Measurements from ENCODE around the gene IL6R.

The IL6R gene

GRCh38 chr1:154427173-154428139 lies 22.3 kb downstream of the IL6R start:
- no peak for DNase-seq (ENCODE audit: low spot score)
- Mint-ChIP-seq H3K4me3 (no peak overlapping the region), H3K9me3 (no peaks in the 10 kb centered on the region), H3K4me1 (ENCODE audit: low read depth) (peaks cover 15% of the 10 kb centered on the region), H3K27me3 (ENCODE audit: low read depth) (no peaks in the 10 kb centered on the region), H3K36me3 (ENCODE audit: low read depth) (no peaks in the 10 kb centered on the region), H3K27ac (no peak overlapping the region)

DNA sequence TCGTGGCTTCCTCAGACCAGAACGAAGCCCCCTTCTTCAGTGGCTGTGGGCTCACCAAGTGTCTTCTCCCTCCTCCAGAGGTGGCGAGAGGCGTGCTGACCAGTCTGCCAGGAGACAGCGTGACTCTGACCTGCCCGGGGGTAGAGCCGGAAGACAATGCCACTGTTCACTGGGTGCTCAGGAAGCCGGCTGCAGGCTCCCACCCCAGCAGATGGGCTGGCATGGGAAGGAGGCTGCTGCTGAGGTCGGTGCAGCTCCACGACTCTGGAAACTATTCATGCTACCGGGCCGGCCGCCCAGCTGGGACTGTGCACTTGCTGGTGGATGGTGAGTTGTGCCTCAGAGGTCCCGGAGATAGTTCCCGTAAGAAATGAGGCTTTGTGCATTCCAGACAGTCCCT lies 24.0 kb downstream of the IL6R start:
- no peaks in the 10 kb centered on the region for H3K36me3 Mint-ChIP-seq (ENCODE audit: low read depth)
- H3K27ac Mint-ChIP-seq, result no peak overlapping the region

DNA sequence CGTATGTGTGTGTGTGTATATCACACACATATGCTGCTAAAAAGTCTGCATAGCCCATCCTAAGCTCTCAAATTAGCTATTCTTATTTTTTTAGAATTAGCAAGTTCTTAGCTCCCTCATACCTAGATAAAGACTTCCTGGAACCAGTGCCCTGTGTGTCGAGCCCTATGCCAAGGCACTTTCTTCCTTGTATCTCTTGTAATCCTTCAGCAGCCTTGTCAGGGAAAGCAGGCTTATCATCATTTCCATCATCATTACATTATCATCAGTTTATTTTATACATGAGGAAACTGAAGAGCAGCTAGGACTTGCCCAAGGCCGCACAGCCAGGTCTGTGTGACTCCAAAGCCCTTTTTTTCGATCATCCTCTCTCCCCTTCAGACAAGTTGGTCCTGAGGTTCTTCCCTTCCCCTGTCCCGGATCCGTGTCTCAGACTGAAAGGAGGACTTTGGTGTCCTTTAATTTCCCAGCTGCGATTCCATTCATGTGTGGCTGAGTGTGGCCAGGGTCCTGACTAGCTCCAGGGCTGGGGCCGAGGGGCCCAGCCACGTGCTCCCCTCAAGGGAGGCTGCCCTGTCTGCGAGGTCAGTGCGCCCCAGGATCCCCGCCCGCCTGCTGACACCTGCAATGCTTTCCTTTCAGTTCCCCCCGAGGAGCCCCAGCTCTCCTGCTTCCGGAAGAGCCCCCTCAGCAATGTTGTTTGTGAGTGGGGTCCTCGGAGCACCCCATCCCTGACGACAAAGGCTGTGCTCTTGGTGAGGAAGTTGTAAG lies 24.9 kb downstream of the IL6R start:
- Mint-ChIP-seq H3K9me3 (no peaks in the 10 kb centered on the region), H3K4me1 (ENCODE audit: low read depth) (peaks cover 18% of the 10 kb centered on the region), H3K27me3 (ENCODE audit: low read depth) (no peaks in the 10 kb centered on the region), H3K27ac (no peak overlapping the region), H3K36me3 (ENCODE audit: low read depth) (no peaks in the 10 kb centered on the region), H3K4me3 (no peak overlapping the region)
- DNase-seq (ENCODE audit: low spot score), result no peak

More for the DNA sequence above, 24.0 kb downstream of the IL6R start:
- Mint-ChIP-seq H3K4me3 (no peak overlapping the region), H3K9me3 (no peaks in the 10 kb centered on the region), H3K4me1 (ENCODE audit: low read depth) (peaks cover 18% of the 10 kb centered on the region), H3K27me3 (ENCODE audit: low read depth) (no peaks in the 10 kb centered on the region)
- no peak for DNase-seq (ENCODE audit: low spot score)

GRCh38 chr1:154430903-154431302 lies 25.8 kb downstream of the IL6R start:
- Mint-ChIP-seq H3K9me3 (no peaks in the 10 kb centered on the region), H3K4me3 (no peak overlapping the region), H3K36me3 (ENCODE audit: low read depth) (no peaks in the 10 kb centered on the region), H3K27me3 (ENCODE audit: low read depth) (no peaks in the 10 kb centered on the region), H3K4me1 (ENCODE audit: low read depth) (peaks cover 16% of the 10 kb centered on the region), H3K27ac (no peak overlapping the region)
- DNase-seq (ENCODE audit: low spot score), result no peak

DNA sequence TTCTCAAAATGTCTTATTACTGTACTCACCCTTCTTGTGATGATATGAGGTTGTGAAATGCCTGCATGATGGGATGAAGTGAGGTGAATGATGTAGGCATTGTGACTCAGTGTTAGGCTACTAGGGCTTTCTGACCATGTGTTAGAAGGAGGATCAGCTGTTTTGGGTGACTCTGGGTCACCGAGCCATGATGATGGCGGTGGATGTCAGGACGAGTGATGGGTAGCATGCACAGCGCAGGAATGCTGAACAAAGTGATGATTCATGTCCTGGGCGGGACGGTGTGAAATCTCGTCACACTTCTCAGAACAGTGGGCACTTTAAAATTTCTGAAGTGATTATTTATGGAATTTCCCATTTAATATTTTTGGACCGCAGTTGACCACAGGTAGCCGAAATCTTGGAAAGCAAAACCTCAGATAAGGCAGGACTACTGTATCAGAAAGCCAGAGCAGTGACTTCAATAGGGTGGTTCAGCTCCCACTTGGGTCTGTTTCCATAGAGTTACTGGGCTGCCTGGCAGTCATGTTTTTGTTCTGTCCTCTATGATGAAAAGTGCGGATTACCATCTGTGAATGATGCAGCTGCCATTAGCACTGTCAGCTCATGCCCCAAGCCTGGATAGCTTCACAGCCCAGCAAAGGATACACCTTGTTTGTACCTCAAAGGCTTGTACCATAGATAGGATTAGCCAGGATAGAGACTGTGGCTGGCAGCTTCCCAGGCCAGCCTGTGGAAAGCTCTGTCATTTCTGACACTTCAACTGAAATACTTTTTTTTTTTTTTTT lies 26.6 kb downstream of the IL6R start:
- peak overlapping the region; percentile 71 for H3K27ac Mint-ChIP-seq
- peak overlapping the region; percentile 1 for H3K4me3 Mint-ChIP-seq
- H3K9me3 Mint-ChIP-seq, result no peaks in the 10 kb centered on the region
- H3K27me3 Mint-ChIP-seq (ENCODE audit: low read depth), result no peaks in the 10 kb centered on the region
- H3K36me3 Mint-ChIP-seq (ENCODE audit: low read depth), result no peaks in the 10 kb centered on the region
- peak; percentile 40 for DNase-seq (ENCODE audit: low spot score)
- peaks cover 15% of the 10 kb centered on the region for H3K4me1 Mint-ChIP-seq (ENCODE audit: low read depth)

- DNase-seq (ENCODE audit: low spot score), result no peak
- H3K36me3 Mint-ChIP-seq (ENCODE audit: low read depth), result peaks cover 2% of the 10 kb centered on the region
- no peaks in the 10 kb centered on the region for H3K9me3 Mint-ChIP-seq
- peaks cover 20% of the 10 kb centered on the region for H3K4me1 Mint-ChIP-seq (ENCODE audit: low read depth)
- no peaks in the 10 kb centered on the region for H3K27me3 Mint-ChIP-seq (ENCODE audit: low read depth)
- no peak overlapping the region for H3K4me3 Mint-ChIP-seq
- no peak overlapping the region for H3K27ac Mint-ChIP-seq
Measured at GRCh38 chr1:154433161-154433764, 28.1 kb downstream of the IL6R start.

DNA sequence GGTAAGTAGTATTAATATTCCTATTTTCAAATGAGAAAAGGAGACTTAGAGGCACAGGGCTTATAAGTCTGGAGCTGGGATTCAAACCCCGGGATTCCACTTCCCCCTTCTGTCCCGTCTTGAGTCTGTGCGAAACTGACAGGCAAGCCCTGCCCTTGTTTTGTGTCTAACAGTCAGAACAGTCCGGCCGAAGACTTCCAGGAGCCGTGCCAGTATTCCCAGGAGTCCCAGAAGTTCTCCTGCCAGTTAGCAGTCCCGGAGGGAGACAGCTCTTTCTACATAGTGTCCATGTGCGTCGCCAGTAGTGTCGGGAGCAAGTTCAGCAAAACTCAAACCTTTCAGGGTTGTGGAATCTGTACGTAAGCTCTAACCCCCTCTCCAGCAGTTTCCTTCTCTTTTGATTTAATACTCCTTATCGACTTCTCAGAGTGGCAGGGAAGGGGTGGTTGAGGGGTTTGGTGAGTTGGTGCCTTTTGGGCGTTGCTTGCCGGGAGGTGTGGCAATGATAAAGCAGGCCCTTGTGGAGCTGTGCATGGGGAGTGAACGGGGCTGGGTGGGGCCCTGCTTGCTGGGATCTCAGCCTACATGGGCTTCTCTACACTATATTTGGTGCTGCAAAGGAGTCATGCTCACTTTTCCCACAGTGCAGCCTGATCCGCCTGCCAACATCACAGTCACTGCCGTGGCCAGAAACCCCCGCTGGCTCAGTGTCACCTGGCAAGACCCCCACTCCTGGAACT lies 29.4 kb downstream of the IL6R start:
- no peaks in the 10 kb centered on the region for H3K27me3 Mint-ChIP-seq (ENCODE audit: low read depth)
- peaks cover 27% of the 10 kb centered on the region for H3K4me1 Mint-ChIP-seq (ENCODE audit: low read depth)
- H3K4me3 Mint-ChIP-seq, result no peak overlapping the region
- peaks cover 2% of the 10 kb centered on the region for H3K36me3 Mint-ChIP-seq (ENCODE audit: low read depth)
- peak overlapping the region; percentile 15 for H3K27ac Mint-ChIP-seq
- DNase-seq (ENCODE audit: low spot score), result no peak
- no peaks in the 10 kb centered on the region for H3K9me3 Mint-ChIP-seq

DNA sequence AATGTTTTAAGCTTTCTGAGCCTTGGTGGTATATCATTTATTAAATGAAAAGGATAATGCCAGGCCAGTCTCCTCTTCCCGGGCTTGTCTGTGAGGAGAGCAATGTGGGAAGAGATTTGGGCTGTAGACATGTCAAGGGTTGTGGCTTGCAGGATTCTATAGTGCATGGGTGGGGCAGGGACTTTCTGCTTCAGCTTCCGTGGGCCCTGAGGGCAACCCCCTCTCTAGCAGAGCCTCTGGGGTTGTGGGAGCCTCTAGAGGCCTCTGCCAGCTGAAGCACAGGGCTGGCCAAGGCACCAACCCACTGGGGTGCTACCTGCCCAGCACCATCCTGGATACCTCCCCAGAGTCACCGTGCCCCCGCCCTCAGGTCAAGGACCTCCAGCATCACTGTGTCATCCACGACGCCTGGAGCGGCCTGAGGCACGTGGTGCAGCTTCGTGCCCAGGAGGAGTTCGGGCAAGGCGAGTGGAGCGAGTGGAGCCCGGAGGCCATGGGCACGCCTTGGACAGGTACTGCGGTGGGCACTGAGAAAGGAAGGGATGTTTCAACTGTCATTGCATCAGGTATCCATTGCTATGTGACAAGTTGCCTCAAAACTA lies 30.6 kb downstream of the IL6R start:
- Mint-ChIP-seq H3K36me3 (ENCODE audit: low read depth) (peaks cover 2% of the 10 kb centered on the region), H3K27me3 (ENCODE audit: low read depth) (no peaks in the 10 kb centered on the region), H3K27ac (no peak overlapping the region), H3K4me1 (ENCODE audit: low read depth) (peaks cover 35% of the 10 kb centered on the region), H3K4me3 (no peak overlapping the region), H3K9me3 (no peaks in the 10 kb centered on the region)
- no peak for DNase-seq (ENCODE audit: low spot score)

DNA sequence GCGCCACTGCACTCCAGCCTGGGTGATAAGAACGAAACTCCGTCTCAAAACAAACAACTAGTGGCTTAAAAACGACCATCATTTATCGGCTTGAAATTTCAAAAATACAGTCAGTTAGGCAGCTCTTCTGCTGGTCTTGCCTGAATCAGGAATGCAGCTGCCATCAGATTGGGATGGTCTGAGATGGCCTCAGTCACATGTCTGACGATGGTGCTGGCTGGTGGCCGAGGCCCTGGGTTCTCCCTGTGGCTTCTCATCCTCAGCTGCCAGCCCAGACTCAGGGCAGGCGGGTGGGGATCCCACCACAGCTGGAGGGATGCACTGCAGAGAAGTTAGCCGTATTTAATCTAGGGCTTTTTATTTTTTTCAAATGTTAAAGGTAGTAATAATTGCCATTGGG lies 31.3 kb downstream of the IL6R start:
- H3K4me1 Mint-ChIP-seq (ENCODE audit: low read depth), result peaks cover 41% of the 10 kb centered on the region
- no peak overlapping the region for H3K27ac Mint-ChIP-seq
- no peaks in the 10 kb centered on the region for H3K27me3 Mint-ChIP-seq (ENCODE audit: low read depth)
- no peak overlapping the region for H3K4me3 Mint-ChIP-seq
- no peak for DNase-seq (ENCODE audit: low spot score)
- peaks cover 5% of the 10 kb centered on the region for H3K36me3 Mint-ChIP-seq (ENCODE audit: low read depth)
- H3K9me3 Mint-ChIP-seq, result no peaks in the 10 kb centered on the region

- Mint-ChIP-seq H3K27ac (peak overlapping the region; percentile 81), H3K36me3 (ENCODE audit: low read depth) (peaks cover 5% of the 10 kb centered on the region), H3K4me3 (peak overlapping the region; percentile 56), H3K4me1 (ENCODE audit: low read depth) (peaks cover 42% of the 10 kb centered on the region), H3K9me3 (no peaks in the 10 kb centered on the region), H3K27me3 (ENCODE audit: low read depth) (no peaks in the 10 kb centered on the region)
- no peak for DNase-seq (ENCODE audit: low spot score)
Measured at GRCh38 chr1:154440036-154440804, 35.1 kb downstream of the IL6R start.

DNA sequence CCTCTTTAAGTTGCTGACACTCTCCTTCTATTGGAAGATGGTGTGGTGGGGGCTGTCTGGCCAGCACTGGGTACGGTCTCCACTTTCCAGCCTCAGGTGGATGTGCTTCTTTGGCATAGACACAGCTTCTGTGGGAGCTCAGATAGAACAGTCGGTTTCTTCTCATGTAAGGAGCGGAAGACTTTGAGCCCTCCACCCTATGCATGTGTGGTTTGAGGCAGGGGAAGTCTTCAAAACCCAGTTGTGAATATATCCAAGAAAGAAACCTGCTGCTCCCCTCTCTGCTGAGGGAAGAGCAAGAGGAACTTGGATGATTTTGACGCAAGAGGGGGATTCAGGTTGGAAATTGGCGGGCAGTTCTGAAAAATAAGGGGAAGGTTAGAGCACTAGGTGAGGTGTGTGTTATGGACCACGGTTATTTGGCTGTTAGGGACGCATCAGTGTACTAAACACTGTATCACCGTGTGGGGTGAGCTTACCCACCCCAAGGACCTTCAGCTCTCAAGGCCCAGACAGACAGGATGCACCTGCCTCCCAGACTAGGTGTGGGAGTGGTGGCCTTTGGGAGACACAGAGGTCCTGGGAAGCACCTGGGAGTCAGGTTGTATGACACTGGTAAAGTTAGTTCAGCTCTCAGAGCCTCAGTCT lies 36.2 kb downstream of the IL6R start:
- Mint-ChIP-seq H3K4me3 (peak overlapping the region; percentile 30), H3K4me1 (ENCODE audit: low read depth) (peaks cover 50% of the 10 kb centered on the region), H3K27ac (peak overlapping the region; percentile 33), H3K36me3 (ENCODE audit: low read depth) (peaks cover 9% of the 10 kb centered on the region), H3K27me3 (ENCODE audit: low read depth) (no peaks in the 10 kb centered on the region), H3K9me3 (no peaks in the 10 kb centered on the region)
- no peak for DNase-seq (ENCODE audit: low spot score)

All from T-helper 2 cell treated with Interferon-gamma antibody and Interleukin-4, amounts not matched to agents 5 μg/mL and 100 μg/mL, for 36 hours (primary cell).